HG02588 (cell line): ENCODE measurements around the gene EXOSC7.
"Not testable (repeated sequence)": the region's sequence is repeated elsewhere in the genome, so short reads cannot be mapped to it uniquely, and the experiment has no call there.

Experiments used
- ATAC-seq: cut with Tn5 transposase; IDR thresholded peaks from one replicate; pipeline ENCODE4 v1.9.1; 2021; ENCODE audit warnings: mild to moderate bottlenecking, moderate library complexity; ENCODE audit not compliant: unreplicated experiment

EXOSC7 gene

GRCh38 chr3:45053805-45054195, 77.8 kb downstream of the EXOSC7 start:
- not testable (repeated sequence) for ATAC-seq

GRCh38 chr3:45054196-45054857, 78.3 kb downstream of the EXOSC7 start:
- ATAC-seq: no peak

GRCh38 chr3:45055032-45055410, 79.0 kb downstream of the EXOSC7 start:
- ATAC-seq: no peak

- ATAC-seq: no peak
Measured at GRCh38 chr3:45055411-45056143, 79.5 kb downstream of the EXOSC7 start.

GRCh38 chr3:45056608-45057301, 80.7 kb downstream of the EXOSC7 start:
- ATAC-seq: no peak

- no peak for ATAC-seq
Measured at GRCh38 chr3:45057557-45057956, 81.5 kb downstream of the EXOSC7 start.

GRCh38 chr3:45059132-45059531, 83.1 kb downstream of the EXOSC7 start:
- no peak for ATAC-seq

- ATAC-seq: no peak
Measured at GRCh38 chr3:45060165-45060892, 84.3 kb downstream of the EXOSC7 start.
